ENCODE data around the gene TSPAN10. TPM values are rescaled to one million over a fixed set of nuclear protein-coding genes. Genes with fewer than 3 reads are reported as not detected.

Gene TSPAN10
- total RNA-seq, 1 donor from 2014 or later: 2.9 TPM

- H3K4me1 Mint-ChIP-seq: peaks cover 22% of the 10 kb centered on the region
- H3K27ac Mint-ChIP-seq: peak overlapping the region; percentile 98
- no peak for TF ChIP-seq CTCF (IDR thresholded peaks at IDR 0.05; ENCODE audit: unreplicated experiment)
- no peaks in the 10 kb centered on the region for H3K27me3 Mint-ChIP-seq (ENCODE audit: low read depth)
- H3K36me3 Mint-ChIP-seq: peaks cover 8% of the 10 kb centered on the region
- H3K4me3 Mint-ChIP-seq: peak overlapping the region; percentile 91
- DNase-seq (ENCODE audit: low spot score in 2 of 2, unreplicated experiment in 2 of 2): no peak
- H3K9me3 Mint-ChIP-seq: no peaks in the 10 kb centered on the region
These were observed 29.0 kb downstream of the TSPAN10 start for GRCh38 chr17:81666092-81666341.

GRCh38 chr17:81666342-81667191, 29.6 kb downstream of the TSPAN10 start, which contains the start of the genes CCDC137 and OXLD1:
CCDC137 (plus strand) TSS chr17:81666737; CDS start chr17:81666767, 30 bp downstream.
OXLD1 (minus strand) TSS chr17:81666605; CDS start chr17:81666577, 28 bp downstream.
- peak; percentile 95 for DNase-seq (ENCODE audit: low spot score in 2 of 2, unreplicated experiment in 2 of 2)
- peaks cover 22% of the 10 kb centered on the region for H3K4me1 Mint-ChIP-seq
- no peak for TF ChIP-seq CTCF (IDR thresholded peaks at IDR 0.05; ENCODE audit: unreplicated experiment)
- peak within 1 kb of the TSS; percentile 91 for H3K4me3 Mint-ChIP-seq
- no peaks in the 10 kb centered on the region for H3K27me3 Mint-ChIP-seq (ENCODE audit: low read depth)
- H3K27ac Mint-ChIP-seq: peak within 1 kb of the TSS; percentile 98
- peaks cover 8% of the 10 kb centered on the region for H3K36me3 Mint-ChIP-seq
- H3K9me3 Mint-ChIP-seq: no peaks in the 10 kb centered on the region

GRCh38 chr17:81667754-81668153, 30.8 kb downstream of the TSPAN10 start:
- no peak for TF ChIP-seq CTCF (IDR thresholded peaks at IDR 0.05; ENCODE audit: unreplicated experiment)
- H3K36me3 Mint-ChIP-seq: peaks cover 10% of the 10 kb centered on the region
- peaks cover 22% of the 10 kb centered on the region for H3K4me1 Mint-ChIP-seq
- H3K27ac Mint-ChIP-seq: peak overlapping the region; percentile 50
- no peak for DNase-seq (ENCODE audit: low spot score in 2 of 2, unreplicated experiment in 2 of 2)
- H3K27me3 Mint-ChIP-seq (ENCODE audit: low read depth): no peaks in the 10 kb centered on the region
- no peaks in the 10 kb centered on the region for H3K9me3 Mint-ChIP-seq
- peak overlapping the region; percentile 91 for H3K4me3 Mint-ChIP-seq

GRCh38 chr17:81672504-81672903, 35.5 kb downstream of the TSPAN10 start:
- no peaks in the 10 kb centered on the region for H3K27me3 Mint-ChIP-seq (ENCODE audit: low read depth)

GRCh38 chr17:81672954-81673353, 36.0 kb downstream of the TSPAN10 start:
- Mint-ChIP-seq H3K4me3 (no peak overlapping the region), H3K9me3 (no peaks in the 10 kb centered on the region), H3K27me3 (ENCODE audit: low read depth) (no peaks in the 10 kb centered on the region), H3K27ac (no peak overlapping the region), H3K36me3 (peaks cover 10% of the 10 kb centered on the region), H3K4me1 (peaks cover 5% of the 10 kb centered on the region)
- DNase-seq (ENCODE audit: low spot score in 2 of 2, unreplicated experiment in 2 of 2): no peak
- TF ChIP-seq CTCF (IDR thresholded peaks at IDR 0.05; ENCODE audit: unreplicated experiment): no peak

More at GRCh38 chr17:81672504-81672903, 35.5 kb downstream of the TSPAN10 start:
- peaks cover 10% of the 10 kb centered on the region for H3K36me3 Mint-ChIP-seq
- no peaks in the 10 kb centered on the region for H3K9me3 Mint-ChIP-seq
- peaks cover 10% of the 10 kb centered on the region for H3K4me1 Mint-ChIP-seq
- no peak overlapping the region for H3K4me3 Mint-ChIP-seq
- no peak overlapping the region for H3K27ac Mint-ChIP-seq
- DNase-seq (ENCODE audit: low spot score in 2 of 2, unreplicated experiment in 2 of 2): no peak
- TF ChIP-seq CTCF (IDR thresholded peaks at IDR 0.05; ENCODE audit: unreplicated experiment): no peak

All from mesothelial cell of epicardium (in vitro differentiated cells).